Prostate gland (tissue), 2 donors: Measurements from ENCODE around the gene MTARC2. TPM values are rescaled to one million over a fixed set of nuclear protein-coding genes. Genes with fewer than 3 reads are reported as not detected.

Source experiments
- DNase-seq: peaks from one replicate; pipeline ENCODE4 v3.0.0-alpha.2; 2019; ENCODE audit warnings: low spot score
- H3K27ac ChIP-seq, 2 donors: fragments of 200-600 bp; sonication (generic); 2 replicates each; pipeline ENCODE4 v1.5.1; 2017 to 2019
- H3K27me3 ChIP-seq: fragments of 200-600 bp; sonication (generic); replicated peaks from 2 replicates; pipeline ENCODE4 v1.5.1; 2019; ENCODE audit not compliant: insufficient read depth
- H3K36me3 ChIP-seq, 2 donors: fragments of 200-600 bp; sonication (generic); 1 replicate in 1 of 2; 2 replicates in 1 of 2; pipeline versions ENCODE4 v1.5.1 to v1.8.1; 2017 to 2019
- H3K4me1 ChIP-seq: fragments of 200-600 bp; sonication (generic); replicated peaks from 2 replicates; pipeline ENCODE4 v1.5.1; 2019
- H3K4me3 ChIP-seq, 2 donors: fragments of 200-600 bp; sonication (generic); 2 replicates each; pipeline ENCODE4 v1.5.1; 2017 to 2019
- H3K9me3 ChIP-seq: fragments of 200-600 bp; sonication (generic); 2 replicates; pipeline ENCODE4 v1.5.1; 2017
- POLR2A ChIP-seq: fragments of 450-650 bp; IDR thresholded peaks from one replicate; pipeline ENCODE4 v1.6.1; 2016; ENCODE audit warnings: antibody characterized with exemption, mild to moderate bottlenecking
- POLR2AphosphoS5 ChIP-seq: sonication (generic); formaldehyde crosslinking; IDR thresholded peaks from one replicate; pipeline ENCODE4 v1.6.1; 2017; ENCODE audit warnings: antibody characterized with exemption
- WGBS: methylation state at CpG from one replicate; pipeline ENCODE4 v1.1.5; 2018; 5-methylcytosine and 5-hydroxymethylcytosine counted together
- intact Hi-C: fragments of 100-400 bp; cut with DNase I; formaldehyde crosslinking; loops from one replicate; pipeline ENCODE4 v1.14.2; 2022
- total RNA-seq, 2 donors: library from RNA; depleted of rRNA; stranded (reverse); fragments of >200 nt; gene quantifications; one replicate each; pipeline ENCODE4 v1.1.0, GENCODE V29; 2016
- TF ChIP-seq, protein P1 (sequence below), 4 experiments: fragments of 200-600 bp in 2 of 4; fragments of 450-650 bp in 2 of 4; sonication (generic) in 2 of 4; IDR thresholded peaks; 1 replicate in 3 of 4; 2 replicates in 1 of 4; pipeline ENCODE4 v1.5.1; 2016 to 2019; ENCODE audit warnings: antibody characterized with exemption in 4 of 4, mild to moderate bottlenecking in 2 of 4, moderate library complexity in 2 of 4

Gene MTARC2
- total RNA-seq, 2 donors from 2014 or later, result 22.2 to 44.4 TPM

DNA sequence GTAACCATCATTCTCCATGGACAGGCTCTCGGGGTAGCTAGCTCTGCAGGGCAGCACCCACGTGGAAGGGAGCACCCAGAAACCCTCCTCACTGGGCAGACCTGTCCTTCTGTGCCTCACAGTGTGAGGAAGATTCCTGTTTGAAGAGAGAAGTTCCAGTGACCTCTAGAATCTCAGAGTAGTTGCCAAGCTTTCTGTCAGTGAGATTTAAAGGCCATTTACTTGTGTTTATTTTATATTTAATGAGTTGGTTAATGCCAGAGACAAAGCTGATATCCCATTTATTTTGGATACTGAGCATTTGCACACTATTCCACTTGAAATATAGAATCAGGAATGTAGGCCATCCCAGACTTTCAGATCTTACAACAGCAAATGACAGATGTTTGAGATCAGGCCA is 67.3 kb downstream of the MTARC2 start:
- peak; percentile 40 for TF ChIP-seq POLR2AphosphoS5
- TF ChIP-seq, protein P1, sequence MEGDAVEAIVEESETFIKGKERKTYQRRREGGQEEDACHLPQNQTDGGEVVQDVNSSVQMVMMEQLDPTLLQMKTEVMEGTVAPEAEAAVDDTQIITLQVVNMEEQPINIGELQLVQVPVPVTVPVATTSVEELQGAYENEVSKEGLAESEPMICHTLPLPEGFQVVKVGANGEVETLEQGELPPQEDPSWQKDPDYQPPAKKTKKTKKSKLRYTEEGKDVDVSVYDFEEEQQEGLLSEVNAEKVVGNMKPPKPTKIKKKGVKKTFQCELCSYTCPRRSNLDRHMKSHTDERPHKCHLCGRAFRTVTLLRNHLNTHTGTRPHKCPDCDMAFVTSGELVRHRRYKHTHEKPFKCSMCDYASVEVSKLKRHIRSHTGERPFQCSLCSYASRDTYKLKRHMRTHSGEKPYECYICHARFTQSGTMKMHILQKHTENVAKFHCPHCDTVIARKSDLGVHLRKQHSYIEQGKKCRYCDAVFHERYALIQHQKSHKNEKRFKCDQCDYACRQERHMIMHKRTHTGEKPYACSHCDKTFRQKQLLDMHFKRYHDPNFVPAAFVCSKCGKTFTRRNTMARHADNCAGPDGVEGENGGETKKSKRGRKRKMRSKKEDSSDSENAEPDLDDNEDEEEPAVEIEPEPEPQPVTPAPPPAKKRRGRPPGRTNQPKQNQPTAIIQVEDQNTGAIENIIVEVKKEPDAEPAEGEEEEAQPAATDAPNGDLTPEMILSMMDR (IDR thresholded peaks at IDR 0.05), result no peak
- TF ChIP-seq POLR2A, result no peak
- 27% methylated on average over 2 of the region's 2 CpGs for WGBS
- Histone ChIP-seq H3K9me3 (no peaks in the 10 kb centered on the region), H3K27me3 (no peaks in the 10 kb centered on the region), H3K36me3 (no peaks in the 10 kb centered on the region), H3K27ac (no peak overlapping the region), H3K4me3 (no peak overlapping the region), H3K4me1 (no peaks in the 10 kb centered on the region)
- intact Hi-C loops, result loop anchor here (10.0 kb wide), 1 partner anchor 389 kb away; no protein-coding TSS in a partner anchor
- DNase-seq, result no peak

- intact Hi-C loops, result loop anchor here (10.0 kb wide), 1 partner anchor 387 kb away; no protein-coding TSS in a partner anchor
- DNase-seq, result no peak
- H3K4me1 ChIP-seq, result no peaks in the 10 kb centered on the region
Measured at GRCh38 chr1:220817907-220818306, 69.8 kb downstream of the MTARC2 start.

DNA sequence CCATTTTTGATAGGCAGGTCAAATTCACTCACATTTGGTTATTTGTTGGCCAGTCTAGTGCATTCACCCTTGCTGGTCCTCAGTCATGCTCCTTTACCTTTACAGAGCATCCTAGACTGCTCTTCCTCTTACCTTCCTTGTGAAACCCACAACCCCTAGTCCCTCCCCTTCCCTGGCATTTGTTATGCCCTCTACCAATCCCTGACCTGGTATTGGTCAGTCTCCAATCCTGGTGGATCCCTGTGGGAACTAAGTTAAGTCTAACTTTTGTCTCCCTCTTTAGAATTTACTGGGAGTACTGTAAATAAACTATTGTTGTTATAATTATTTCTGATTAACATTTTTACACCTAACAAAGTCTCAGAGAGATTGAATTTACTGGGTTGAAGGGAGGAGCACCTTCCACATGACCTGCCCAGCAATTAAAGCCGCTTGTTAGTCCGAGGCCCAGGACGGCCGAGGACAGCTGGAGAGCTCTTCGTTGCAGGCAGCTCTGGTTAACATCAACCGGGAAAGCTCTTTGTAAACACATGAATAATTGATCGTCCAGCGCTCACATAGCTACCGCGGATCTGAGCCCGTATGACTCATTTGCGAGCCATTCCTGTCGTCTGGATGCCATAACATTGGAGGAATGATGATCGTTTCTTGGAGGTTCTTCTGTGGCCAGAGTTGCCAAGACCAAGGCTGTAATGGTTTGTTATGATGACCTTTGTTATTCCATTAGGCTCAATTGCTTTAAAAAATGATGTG is 70.5 kb downstream of the MTARC2 start:
- intact Hi-C loops, result loop anchor here (10.0 kb wide), 1 partner anchor 386 kb away; no protein-coding TSS in a partner anchor
- no peaks in the 10 kb centered on the region for H3K27me3 ChIP-seq
- H3K4me3 ChIP-seq, result no peak overlapping the region
- no peaks in the 10 kb centered on the region for H3K36me3 ChIP-seq
- H3K4me1 ChIP-seq, result no peaks in the 10 kb centered on the region
- no peak for TF ChIP-seq POLR2AphosphoS5
- TF ChIP-seq POLR2A, result no peak
- TF ChIP-seq, protein P1 (IDR thresholded peaks at IDR 0.05), result no peak
- DNase-seq, result no peak
- WGBS, result 37% methylated on average over 14 of the region's 14 CpGs
- H3K9me3 ChIP-seq, result no peaks in the 10 kb centered on the region
- no peak overlapping the region for H3K27ac ChIP-seq

More at GRCh38 chr1:220817907-220818306, 69.8 kb downstream of the MTARC2 start:
- H3K27ac ChIP-seq, result no peak overlapping the region
- H3K4me3 ChIP-seq, result no peak overlapping the region
- H3K27me3 ChIP-seq, result no peaks in the 10 kb centered on the region
- H3K9me3 ChIP-seq, result no peaks in the 10 kb centered on the region
- H3K36me3 ChIP-seq, result no peaks in the 10 kb centered on the region
- 79% methylated on average over 1 of the region's 1 CpG for WGBS
- no peak for TF ChIP-seq POLR2AphosphoS5
- TF ChIP-seq POLR2A, result no peak
- TF ChIP-seq, protein P1 (IDR thresholded peaks at IDR 0.05), result no peak

DNA sequence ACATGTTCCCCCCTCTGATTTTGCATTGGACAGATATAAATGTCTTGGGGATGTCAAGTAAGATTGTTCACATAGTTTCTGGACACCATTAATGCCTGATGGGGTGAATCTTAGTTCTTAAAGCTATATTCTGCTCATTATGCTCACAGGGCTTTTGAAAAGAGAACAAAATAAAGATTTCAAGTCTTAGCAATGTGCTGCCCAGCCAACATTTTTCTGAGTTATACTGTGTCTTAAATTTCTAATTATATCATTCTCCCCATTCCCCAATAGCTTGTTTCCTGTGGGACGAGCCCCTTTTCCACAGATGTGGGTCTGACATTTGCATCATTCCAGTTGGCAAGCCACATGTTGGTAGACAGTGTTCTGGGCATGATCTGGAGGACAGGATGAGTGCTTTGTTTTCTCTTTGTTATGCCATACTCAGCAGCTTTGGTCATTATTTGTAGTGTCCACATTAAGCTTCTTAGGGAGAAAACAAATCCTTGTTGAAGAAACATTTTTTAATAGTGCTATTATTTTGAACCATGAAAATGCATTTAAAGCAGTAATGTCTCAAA is 71.4 kb downstream of the MTARC2 start:
- no peaks in the 10 kb centered on the region for H3K9me3 ChIP-seq
- H3K36me3 ChIP-seq, result no peaks in the 10 kb centered on the region
- intact Hi-C loops, result loop anchor here (10.0 kb wide), 1 partner anchor 385 kb away; no protein-coding TSS in a partner anchor
- no peaks in the 10 kb centered on the region for H3K4me1 ChIP-seq
- TF ChIP-seq POLR2AphosphoS5, result no peak
- TF ChIP-seq, protein P1 (IDR thresholded peaks at IDR 0.05), result no peak
- no peak for TF ChIP-seq POLR2A
- DNase-seq, result no peak
- H3K27me3 ChIP-seq, result no peaks in the 10 kb centered on the region
- WGBS, result 55% methylated on average over 1 of the region's 1 CpG
- no peak overlapping the region for H3K27ac ChIP-seq
- H3K4me3 ChIP-seq, result no peak overlapping the region
